Fibroblast of the aortic adventitia (primary cell): ENCODE data around the gene VASH2. TPM values are rescaled to one million over a fixed set of nuclear protein-coding genes. Genes with fewer than 3 reads are reported as not detected.
"Not testable (repeated sequence)": the region's sequence is repeated elsewhere in the genome, so short reads cannot be mapped to it uniquely, and the experiment has no call there.

ENCODE experiments used
- DNase-seq: peaks from one replicate; pipeline ENCODE4 v3.0.0-alpha.2; 2010; ENCODE audit warnings: low read depth
- H3K4me3 ChIP-seq: 2 replicates; pipeline ENCODE4 v1.5.1; 2011; ENCODE audit warnings: low read depth, mild to moderate bottlenecking, control low read depth, low read length, moderate library complexity
- total RNA-seq: library from RNA; depleted of rRNA; stranded (reverse); fragments of >200 nt; gene quantifications from 2 replicates; pipeline ENCODE4 v1.2.3, GENCODE V29; 2012; ENCODE audit warnings: low replicate concordance
- TF ChIP-seq, protein P1 (sequence below): IDR thresholded peaks from 2 replicates; pipeline ENCODE4 v1.5.1; 2011; ENCODE audit warnings: mild to moderate bottlenecking, low read length, control low read depth, inconsistent platforms; ENCODE audit not compliant: insufficient read depth

Gene VASH2
- 0.90 and 3.3 TPM in 2 replicates for total RNA-seq

DNA sequence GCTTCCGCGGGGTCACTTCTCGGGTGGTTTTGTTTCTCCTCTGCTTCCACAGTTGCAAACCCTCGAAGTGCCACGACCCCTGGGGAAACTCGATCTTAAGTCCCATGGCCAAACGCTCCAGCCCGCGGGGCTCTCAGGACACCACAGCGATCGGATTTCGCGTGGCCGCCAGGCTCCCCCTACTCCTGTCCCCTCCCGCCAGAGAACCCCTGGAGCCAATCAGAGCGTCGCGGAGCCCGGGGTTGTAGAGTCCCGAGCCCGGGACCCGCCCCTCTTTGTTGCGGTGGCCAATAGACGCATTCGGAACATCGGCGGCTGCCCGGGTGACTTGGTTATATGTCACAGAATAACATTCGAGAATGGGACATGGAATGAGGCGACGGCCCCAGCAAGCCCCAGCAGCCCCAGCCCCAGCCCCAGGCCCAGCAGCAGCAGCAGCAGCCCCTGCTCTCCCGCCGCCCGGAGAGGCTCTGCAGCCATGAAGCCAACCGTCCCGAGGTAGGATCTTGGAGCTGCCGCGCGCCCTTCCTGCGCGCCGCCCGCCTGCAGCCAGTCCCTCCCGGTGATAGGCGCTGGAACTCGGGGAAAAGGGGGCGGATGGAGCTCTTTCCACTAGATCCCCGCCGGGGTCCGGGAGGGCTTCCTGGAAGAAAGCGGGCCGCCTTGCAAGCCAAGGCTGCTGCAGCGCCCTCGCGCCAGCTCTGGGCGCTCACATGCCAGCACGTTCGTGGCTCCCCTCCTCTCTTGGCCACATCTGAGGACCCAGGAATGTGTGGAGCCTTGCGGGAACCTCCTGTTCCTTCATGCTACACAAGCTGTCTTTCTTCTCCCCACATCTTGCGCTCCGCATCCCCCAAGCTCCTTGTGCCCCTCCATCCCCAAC, at the start of gene VASH2:
Gene VASH2, plus strand, starts transcription at position 299 of the 883 bp plus-strand sequence. CDS start 1,002 bp downstream, outside the sequence.
- peak within 1 kb of the TSS; percentile 64 for H3K4me3 ChIP-seq
- peak; percentile 56 for DNase-seq
- TF ChIP-seq, protein P1, sequence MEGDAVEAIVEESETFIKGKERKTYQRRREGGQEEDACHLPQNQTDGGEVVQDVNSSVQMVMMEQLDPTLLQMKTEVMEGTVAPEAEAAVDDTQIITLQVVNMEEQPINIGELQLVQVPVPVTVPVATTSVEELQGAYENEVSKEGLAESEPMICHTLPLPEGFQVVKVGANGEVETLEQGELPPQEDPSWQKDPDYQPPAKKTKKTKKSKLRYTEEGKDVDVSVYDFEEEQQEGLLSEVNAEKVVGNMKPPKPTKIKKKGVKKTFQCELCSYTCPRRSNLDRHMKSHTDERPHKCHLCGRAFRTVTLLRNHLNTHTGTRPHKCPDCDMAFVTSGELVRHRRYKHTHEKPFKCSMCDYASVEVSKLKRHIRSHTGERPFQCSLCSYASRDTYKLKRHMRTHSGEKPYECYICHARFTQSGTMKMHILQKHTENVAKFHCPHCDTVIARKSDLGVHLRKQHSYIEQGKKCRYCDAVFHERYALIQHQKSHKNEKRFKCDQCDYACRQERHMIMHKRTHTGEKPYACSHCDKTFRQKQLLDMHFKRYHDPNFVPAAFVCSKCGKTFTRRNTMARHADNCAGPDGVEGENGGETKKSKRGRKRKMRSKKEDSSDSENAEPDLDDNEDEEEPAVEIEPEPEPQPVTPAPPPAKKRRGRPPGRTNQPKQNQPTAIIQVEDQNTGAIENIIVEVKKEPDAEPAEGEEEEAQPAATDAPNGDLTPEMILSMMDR: peak; percentile 8

DNA sequence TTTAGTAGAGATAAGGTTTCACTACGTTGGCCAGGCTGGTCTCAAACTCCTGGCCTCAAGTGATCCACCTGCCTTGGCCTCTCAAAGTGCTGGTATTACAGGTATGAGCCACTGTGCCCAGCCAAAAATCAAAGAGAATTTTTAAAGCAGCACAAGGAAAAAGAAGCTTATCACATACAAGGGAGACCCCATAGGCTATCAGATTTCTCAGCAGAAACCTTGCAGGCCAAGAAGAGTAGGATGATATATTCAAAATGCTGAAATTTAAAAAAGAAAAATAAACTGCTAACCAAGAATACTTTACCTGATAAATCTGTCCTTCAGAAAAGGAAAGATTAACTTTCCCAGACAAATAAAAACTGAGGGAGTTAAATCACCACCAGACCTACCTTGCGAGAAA, 49.1 kb upstream of the VASH2 start:
- TF ChIP-seq, protein P1: no peak
- no peak overlapping the region for H3K4me3 ChIP-seq
- DNase-seq: no peak

DNA sequence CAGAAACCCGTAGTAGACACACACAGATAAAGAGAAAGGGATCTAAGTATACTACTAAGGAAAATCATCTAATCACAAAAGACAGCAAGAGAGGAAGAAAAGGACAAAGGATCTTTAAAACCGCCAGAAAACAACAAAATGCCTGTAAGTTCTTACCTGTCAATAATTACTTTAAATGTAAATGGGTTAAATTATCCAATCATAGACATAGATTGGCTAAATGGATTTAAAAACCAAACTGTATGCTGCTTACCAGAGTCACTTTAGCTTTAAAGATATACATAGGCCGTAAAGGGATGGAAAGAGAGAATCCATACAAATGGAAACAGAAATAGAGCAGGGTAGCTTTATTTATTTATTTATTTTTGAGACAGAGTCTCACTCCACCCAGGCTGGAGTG, 48.3 kb upstream of the VASH2 start:
- no peak overlapping the region for H3K4me3 ChIP-seq
- DNase-seq: no peak
- TF ChIP-seq, protein P1: no peak

DNA sequence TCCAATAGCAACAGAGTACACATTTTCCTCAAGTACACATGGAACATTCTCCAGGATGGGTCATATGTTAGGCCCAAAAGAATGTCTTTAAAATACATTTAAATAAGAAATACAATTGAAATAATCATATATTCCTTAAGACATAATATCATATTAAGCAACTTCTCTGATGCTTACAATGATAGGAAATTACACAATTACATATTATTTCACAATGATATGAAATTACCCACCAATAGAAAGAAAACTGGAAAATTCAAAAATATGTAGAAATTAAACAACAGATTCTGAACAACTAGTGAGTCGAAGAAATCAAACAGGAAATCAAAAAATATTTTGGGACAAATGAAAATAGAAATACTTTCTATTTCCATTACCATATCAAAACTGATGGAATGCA, 46.7 kb upstream of the VASH2 start:
- DNase-seq: no peak
- TF ChIP-seq, protein P1: no peak
- H3K4me3 ChIP-seq: no peak overlapping the region

DNA sequence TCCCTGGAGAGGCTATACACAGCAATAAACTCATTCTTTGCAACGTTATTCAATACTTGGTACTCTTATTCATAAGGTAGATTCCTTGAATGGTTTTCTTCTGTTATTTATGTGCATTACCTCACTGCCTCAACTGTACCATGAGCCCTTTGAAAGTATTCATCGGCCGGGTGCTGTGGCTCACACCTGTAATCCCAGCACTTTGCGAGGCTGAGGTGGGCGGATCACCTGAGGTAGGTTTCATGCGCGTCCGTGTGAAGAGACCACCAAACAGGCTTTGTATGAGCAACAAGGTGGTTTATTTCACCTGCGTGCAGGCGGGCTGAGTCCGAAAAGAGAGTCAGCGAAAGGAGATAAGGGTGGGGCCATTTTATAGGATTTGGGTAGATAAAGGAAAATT, 42.3 kb upstream of the VASH2 start:
- H3K4me3 ChIP-seq, DNase-seq: not testable (repeated sequence)

DNA sequence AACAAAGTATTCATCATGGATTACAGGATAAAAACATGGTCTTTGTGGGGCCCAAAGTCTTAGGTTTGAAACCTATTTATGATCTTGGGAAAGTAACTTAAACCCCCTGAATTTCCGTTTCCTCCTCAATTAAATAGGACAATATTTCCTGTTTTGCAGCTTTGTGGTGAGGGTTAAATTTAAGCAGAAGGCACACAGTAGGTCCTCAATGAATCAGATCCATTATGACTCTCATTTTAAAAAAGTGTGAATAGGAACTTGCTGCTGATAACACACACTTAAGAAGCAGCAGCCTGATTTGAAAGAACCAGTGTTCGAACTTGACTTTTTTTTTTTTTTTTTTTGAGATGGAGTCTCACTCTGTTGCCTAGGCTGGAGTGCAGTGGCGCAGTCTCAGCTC, 41.4 kb upstream of the VASH2 start:
- no peak for DNase-seq
- TF ChIP-seq, protein P1: no peak
- no peak overlapping the region for H3K4me3 ChIP-seq

DNA sequence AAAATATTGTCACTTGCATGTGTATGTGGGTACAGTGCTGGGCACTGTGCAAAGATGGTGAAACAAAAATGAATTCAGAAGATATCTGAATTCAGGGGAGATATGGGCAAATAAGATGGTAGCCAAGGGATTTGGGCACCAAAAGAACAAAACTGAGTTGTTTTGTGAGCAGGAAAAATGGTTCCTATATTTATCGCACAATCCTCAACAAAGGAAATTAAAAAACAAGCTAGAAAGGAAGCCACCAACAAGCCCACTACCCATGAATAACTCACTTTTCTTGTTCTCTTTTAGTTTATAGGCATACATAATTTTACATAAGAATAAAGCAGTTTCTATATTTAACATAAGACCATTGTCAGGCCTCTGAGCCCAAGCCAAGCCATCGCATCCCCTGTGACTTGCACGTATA, 40.7 kb upstream of the VASH2 start:
- TF ChIP-seq, protein P1: no peak
- no peak for DNase-seq
- H3K4me3 ChIP-seq: no peak overlapping the region

DNA sequence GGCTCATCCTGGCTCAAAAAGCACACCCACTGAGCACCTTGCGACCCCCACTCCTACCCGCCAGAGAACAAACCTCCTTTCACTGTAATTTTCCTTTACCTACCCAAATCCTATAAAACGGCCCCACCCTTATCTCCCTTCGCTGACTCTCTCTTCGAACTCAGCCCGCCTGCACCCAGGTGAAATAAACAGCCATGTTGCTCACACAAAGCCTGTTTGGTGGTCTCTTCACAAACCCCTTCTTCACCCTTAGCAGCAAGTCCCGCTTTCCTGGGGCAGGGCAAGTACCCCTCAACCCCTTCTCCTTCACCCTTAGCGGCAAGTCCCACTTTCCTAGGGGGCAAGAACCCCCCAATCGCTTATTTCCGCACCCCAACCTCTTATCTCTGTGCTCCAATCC, 40.1 kb upstream of the VASH2 start:
- DNase-seq: not testable (repeated sequence)

DNA sequence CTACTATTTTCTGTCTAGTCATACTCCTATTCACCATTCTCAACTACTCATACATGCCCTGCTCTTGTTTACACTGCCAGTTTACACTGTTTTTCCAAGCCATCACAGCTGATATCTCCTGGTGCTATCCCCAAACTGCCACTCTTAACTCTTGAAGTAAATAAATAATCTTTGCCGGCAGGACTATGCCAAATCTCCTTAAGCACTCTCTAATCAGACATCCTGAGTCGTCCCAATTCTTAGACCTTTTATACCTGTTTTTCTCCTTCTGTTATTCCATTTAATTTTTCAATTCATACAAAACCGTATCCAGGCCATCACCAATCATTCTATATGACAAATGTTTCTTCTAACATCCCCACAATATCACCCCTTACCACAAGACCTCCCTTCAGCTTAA, 36.7 kb upstream of the VASH2 start:
- DNase-seq, H3K4me3 ChIP-seq: not testable (repeated sequence)

More for the DNA sequence above, 40.1 kb upstream of the VASH2 start:
- not testable (repeated sequence) for H3K4me3 ChIP-seq

DNA sequence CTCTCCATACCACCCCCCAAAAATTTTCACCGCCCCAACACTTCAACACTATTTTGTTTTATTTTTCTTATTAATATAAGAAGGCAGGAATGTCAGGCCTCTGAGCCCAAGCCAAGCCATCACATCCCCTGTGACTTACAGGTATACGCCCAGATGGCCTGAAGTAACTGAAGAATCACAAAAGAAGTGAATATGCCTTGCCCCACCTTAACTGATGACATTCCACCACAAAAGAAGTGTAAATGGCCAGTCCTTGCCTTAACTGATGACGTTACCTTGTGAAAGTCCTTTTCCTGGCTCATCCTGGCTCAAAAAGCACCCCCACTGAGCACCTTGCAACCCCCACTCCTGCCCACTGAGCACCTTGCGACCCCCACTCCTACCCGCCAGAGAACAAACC, 36.2 kb upstream of the VASH2 start:
- DNase-seq, H3K4me3 ChIP-seq: not testable (repeated sequence)
